Measurements from ENCODE around the gene MCL1.
"Not testable (repeated sequence)": the region's sequence is repeated elsewhere in the genome, so short reads cannot be mapped to it uniquely, and the experiment has no call there.

MCL1 gene

DNA sequence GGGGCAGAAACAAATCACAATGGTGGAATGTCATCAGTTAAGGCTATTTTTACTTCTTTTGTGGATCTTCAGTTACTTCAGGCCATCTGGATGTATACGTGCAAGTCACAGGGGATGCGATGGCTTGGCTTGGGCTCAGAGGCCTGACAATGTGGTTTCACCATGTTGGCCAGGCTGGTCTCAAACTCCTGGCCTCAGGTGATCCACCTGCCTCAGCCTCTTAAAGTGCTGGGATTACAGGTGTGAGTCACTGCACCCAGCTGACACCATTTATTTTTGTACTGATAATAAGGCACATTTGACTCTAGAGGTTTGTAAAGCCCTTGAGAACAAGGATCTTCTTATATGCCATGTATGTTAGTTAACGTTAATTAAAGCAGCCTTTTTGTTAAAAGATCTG lies 1.6 kb upstream of the MCL1 start:
- not testable (repeated sequence) for ATAC-seq

DNA sequence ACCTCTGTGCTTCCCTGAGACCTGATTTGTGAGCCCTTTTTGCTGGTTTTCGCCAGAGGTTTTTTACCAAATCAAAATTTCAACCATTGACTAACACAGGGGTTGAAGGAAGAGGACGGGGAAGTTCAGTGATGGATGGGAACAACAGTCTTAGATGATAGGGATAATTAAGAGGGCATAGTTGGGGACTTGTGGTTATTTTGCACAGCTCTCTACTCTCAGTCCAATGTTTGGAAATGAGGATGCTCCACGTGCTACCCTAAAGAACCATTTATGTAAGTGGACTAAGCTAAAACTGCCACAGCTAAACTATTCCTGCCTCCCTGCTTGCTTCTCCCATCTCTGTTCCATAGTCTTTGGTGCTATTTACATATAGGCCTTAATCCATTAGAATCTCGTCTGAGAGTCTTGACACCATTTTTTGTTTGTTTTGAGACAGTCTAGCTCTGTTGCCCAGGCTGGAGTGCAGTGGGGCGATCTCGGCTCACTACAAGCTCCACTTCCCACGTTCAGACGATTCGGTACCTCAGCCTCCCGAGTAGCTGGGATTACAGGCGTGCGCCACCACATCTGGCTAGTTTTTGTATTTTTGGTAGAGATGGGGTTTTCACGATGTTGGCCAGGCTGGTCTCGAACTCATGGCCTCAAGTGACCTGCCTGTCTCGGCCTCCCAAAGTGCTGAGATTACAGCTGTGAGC lies 684 bp upstream of the MCL1 start:
- TF ChIP-seq TOX (CRISPR knock-in tag; IDR thresholded peaks at IDR 0.05; ENCODE audit: borderline replicate concordance) (0 out of 2 replicates have a peak, but pooled peaks have one; percentile 14), ESRRG (CRISPR knock-in tag; IDR thresholded peaks at IDR 0.05) (no peak)
- no peak; the same call in 2 of the 3 replicates for ATAC-seq

DNA sequence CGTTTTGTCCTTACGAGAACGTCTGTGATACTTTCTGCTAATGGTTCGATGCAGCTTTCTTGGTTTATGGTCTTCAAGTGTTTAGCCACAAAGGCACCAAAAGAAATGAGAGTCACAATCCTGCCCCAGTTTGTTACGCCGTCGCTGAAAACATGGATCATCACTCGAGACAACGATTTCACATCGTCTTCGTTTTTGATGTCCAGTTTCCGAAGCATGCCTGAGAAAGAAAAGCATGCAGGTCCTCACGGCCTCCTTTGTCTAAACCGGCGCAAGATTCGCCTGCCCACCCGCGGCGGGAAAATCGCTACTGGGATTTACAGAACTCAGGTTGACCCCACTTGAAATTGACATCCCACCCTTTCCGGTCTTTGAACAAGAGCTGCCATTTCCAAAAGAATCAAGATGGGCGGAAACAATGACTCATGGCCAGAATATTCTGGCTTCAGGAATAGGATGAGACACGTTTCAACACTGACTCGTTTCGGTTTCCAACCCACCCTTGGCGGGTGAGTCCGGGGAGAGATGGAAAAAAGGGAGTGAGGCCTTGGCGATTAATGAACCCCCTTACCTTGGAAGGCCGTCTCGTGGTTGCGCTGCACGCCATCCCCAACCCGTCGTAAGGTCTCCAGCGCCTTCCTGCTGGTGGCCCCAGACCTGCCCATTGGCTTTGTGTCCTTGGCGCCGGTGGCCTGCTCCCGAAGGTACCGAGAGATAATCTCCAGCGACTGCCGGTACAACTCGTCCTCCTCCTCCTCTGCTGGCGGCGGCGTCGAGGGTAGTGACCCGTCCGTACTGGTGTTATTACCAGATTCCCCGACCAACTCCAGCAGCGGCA lies 919 bp downstream of the MCL1 start:
- ATAC-seq = peak; percentile 35

DNA sequence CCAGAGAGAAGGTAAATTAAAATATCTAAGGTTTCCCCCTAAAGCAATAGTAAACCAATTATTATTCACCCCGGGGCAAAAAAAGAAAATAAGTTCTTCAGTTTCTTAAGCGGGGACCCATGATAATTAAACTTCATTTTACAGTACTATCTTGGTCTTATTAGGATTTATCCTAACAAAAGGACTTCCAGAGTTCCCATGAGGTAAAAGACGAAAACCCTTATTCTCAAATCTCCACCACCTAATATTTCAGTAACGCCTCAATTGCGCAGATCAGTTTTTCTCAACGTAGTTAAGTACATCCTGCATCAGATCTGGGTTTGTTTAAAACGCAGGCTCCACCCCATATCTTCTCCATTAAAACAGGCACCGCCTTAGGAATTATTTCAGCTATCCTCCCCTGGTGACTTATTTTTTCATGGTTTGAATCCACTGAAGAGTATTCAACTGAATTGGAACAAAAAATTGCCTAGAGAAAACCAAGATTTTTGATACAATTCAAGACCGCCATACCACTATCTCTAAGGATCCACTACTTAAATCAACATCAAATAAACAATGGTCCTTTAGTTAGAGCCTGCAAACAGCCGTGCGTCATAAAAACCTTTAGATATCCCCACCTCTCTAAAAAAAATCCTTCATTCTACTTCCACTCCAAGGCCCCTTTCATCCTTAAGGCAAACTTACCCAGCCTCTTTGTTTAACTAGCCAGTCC lies 1.7 kb downstream of the MCL1 start:
- TF ChIP-seq TOX (CRISPR knock-in tag; IDR thresholded peaks at IDR 0.05; ENCODE audit: borderline replicate concordance) (peak; percentile 56; the same call in 1 of the 2 replicates), TCF4 (CRISPR knock-in tag; IDR thresholded peaks at IDR 0.05; ENCODE audit: borderline replicate concordance) (no peak), ZFP30 (CRISPR knock-in tag; IDR thresholded peaks at IDR 0.05) (no peak)
- TF ChIP-seq, protein P1, sequence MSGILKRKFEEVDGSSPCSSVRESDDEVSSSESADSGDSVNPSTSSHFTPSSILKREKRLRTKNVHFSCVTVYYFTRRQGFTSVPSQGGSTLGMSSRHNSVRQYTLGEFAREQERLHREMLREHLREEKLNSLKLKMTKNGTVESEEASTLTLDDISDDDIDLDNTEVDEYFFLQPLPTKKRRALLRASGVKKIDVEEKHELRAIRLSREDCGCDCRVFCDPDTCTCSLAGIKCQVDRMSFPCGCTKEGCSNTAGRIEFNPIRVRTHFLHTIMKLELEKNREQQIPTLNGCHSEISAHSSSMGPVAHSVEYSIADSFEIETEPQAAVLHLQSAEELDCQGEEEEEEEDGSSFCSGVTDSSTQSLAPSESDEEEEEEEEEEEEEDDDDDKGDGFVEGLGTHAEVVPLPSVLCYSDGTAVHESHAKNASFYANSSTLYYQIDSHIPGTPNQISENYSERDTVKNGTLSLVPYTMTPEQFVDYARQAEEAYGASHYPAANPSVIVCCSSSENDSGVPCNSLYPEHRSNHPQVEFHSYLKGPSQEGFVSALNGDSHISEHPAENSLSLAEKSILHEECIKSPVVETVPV (CRISPR knock-in tag; IDR thresholded peaks at IDR 0.05) = 0 out of 2 replicates have a peak, but pooled peaks have one; percentile 24
- no peak for ATAC-seq

More for the DNA sequence above, 919 bp downstream of the MCL1 start:
- TF ChIP-seq, protein P2, sequence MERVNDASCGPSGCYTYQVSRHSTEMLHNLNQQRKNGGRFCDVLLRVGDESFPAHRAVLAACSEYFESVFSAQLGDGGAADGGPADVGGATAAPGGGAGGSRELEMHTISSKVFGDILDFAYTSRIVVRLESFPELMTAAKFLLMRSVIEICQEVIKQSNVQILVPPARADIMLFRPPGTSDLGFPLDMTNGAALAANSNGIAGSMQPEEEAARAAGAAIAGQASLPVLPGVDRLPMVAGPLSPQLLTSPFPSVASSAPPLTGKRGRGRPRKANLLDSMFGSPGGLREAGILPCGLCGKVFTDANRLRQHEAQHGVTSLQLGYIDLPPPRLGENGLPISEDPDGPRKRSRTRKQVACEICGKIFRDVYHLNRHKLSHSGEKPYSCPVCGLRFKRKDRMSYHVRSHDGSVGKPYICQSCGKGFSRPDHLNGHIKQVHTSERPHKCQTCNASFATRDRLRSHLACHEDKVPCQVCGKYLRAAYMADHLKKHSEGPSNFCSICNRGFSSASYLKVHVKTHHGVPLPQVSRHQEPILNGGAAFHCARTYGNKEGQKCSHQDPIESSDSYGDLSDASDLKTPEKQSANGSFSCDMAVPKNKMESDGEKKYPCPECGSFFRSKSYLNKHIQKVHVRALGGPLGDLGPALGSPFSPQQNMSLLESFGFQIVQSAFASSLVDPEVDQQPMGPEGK (CRISPR knock-in tag; IDR thresholded peaks at IDR 0.05; ENCODE audit: borderline replicate concordance) = no peak
- TF ChIP-seq, protein P3, sequence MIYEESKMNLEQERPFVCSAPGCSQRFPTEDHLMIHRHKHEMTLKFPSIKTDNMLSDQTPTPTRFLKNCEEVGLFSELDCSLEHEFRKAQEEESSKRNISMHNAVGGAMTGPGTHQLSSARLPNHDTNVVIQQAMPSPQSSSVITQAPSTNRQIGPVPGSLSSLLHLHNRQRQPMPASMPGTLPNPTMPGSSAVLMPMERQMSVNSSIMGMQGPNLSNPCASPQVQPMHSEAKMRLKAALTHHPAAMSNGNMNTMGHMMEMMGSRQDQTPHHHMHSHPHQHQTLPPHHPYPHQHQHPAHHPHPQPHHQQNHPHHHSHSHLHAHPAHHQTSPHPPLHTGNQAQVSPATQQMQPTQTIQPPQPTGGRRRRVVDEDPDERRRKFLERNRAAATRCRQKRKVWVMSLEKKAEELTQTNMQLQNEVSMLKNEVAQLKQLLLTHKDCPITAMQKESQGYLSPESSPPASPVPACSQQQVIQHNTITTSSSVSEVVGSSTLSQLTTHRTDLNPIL (CRISPR knock-in tag; IDR thresholded peaks at IDR 0.05; ENCODE audit: low read depth) = peak; percentile 69; the same call in 1 of the 2 replicates
- peak; percentile 70; the same call in 1 of the 2 replicates for TF ChIP-seq ESRRG (CRISPR knock-in tag; IDR thresholded peaks at IDR 0.05)

DNA sequence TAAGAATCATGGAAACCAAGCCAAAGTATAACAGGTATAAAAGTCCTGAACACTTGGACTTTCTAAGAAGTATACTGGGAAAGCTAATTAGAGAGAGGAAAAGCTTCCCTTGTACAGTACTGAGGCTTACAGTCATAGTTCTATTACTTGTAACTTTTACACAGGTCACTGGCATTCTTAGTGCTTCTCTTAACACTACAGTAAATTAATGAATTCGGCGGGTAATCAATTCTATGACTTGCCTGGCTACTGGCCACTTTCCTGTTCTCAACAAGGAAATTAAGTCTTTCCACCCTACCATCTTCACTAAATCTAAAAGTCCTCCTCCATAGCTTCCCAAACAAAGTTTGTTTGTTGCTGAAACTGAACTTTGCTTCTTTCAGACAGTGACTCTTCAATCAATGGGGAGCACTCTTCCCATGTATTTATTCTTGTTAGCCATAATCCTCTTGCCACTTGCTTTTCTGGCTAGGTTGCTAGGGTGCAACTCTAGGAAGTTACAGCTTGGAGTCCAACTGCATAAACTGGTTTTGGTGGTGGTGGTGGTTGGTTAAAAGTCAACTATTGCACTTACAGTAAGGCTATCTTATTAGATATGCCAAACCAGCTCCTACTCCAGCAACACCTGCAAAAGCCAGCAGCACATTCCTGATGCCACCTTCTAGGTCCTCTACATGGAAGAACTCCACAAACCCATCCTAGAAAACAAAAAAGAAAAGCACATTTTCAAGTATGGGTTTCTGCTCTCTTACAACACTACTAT lies 2.4 kb downstream of the MCL1 start:
- ATAC-seq = no peak
- no peak for TF ChIP-seq TCF4 (CRISPR knock-in tag; IDR thresholded peaks at IDR 0.05; ENCODE audit: borderline replicate concordance)
- no peak for TF ChIP-seq ARNTL (CRISPR knock-in tag; IDR thresholded peaks at IDR 0.05; ENCODE audit: borderline replicate concordance, low read depth)
- TF ChIP-seq ZC3H10 (CRISPR knock-in tag; IDR thresholded peaks at IDR 0.05) = no peak
- TF ChIP-seq ZFP30 (CRISPR knock-in tag; IDR thresholded peaks at IDR 0.05) = no peak
- peak; percentile 43; the same call in 1 of the 2 replicates for TF ChIP-seq TOX (CRISPR knock-in tag; IDR thresholded peaks at IDR 0.05; ENCODE audit: borderline replicate concordance)
- TF ChIP-seq, protein P1 (CRISPR knock-in tag; IDR thresholded peaks at IDR 0.05) = 0 out of 2 replicates have a peak, but pooled peaks have one; percentile 24
- TF ChIP-seq RARB (CRISPR knock-in tag; IDR thresholded peaks at IDR 0.05) = peak; percentile 7; the same call in 1 of the 2 replicates

DNA sequence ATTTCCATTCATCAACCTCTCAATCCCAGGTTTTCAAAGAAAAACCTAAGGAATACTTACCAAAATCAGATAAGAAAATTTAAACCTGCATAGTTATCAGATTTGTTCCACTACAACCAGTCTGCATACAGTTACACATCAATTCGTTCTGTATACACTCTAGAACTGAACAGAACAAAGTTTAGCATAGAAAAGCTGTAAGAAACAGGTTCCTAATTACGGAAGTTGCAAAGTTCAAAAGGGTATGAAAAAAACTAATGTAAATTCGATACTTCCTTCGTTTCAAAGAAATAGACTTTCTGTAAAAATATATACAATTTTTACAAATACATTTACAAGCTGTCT lies 3.1 kb downstream of the MCL1 start:
- TF ChIP-seq, protein P2 (CRISPR knock-in tag; IDR thresholded peaks at IDR 0.05; ENCODE audit: borderline replicate concordance) = no peak
- TF ChIP-seq PPARA (CRISPR knock-in tag; IDR thresholded peaks at IDR 0.05; ENCODE audit: borderline replicate concordance) (no peak), ISL1 (CRISPR knock-in tag; IDR thresholded peaks at IDR 0.05) (no peak), ZFP30 (CRISPR knock-in tag; IDR thresholded peaks at IDR 0.05) (no peak), GLIS3 (CRISPR knock-in tag; IDR thresholded peaks at IDR 0.05) (no peak), OSR1 (CRISPR knock-in tag; IDR thresholded peaks at IDR 0.05) (no peak), ZNF8 (CRISPR knock-in tag; IDR thresholded peaks at IDR 0.05) (no peak), TOX (CRISPR knock-in tag; IDR thresholded peaks at IDR 0.05; ENCODE audit: borderline replicate concordance) (no peak; the same call in 1 of the 2 replicates)
- no peak for ATAC-seq
